HEK293 (cell line): ENCODE measurements around the gene BAIAP2L2.
A peak's percentile ranks its signal among the peaks of the same experiment; 100 is the strongest.

Experiments
- CTCF ChIA-PET: fragments of 350-600 bp; formaldehyde crosslinking; extraction: SDS; loops from one replicate; lab custom pipeline; 2021; ENCODE audit warnings: antibody characterized with exemption; lab: Yijun Ruan, JAX
- POLR2A ChIA-PET: fragments of 300-600 bp; formaldehyde crosslinking; extraction: SDS; loops from one replicate; lab custom pipeline; 2020; ENCODE audit warnings: antibody characterized with exemption, inconsistent platforms; lab: Yijun Ruan, JAX
- H3K27ac ChIP-seq: fragments of 200-500 bp; sonication (Bioruptor generic); 2 replicates; pipeline ENCODE4 v1.5.1; 2014; ENCODE audit warnings: low read depth, low read length, control low read depth, inconsistent platforms; ENCODE audit errors: extremely low read depth
- H3K36me3 ChIP-seq, 2 experiments: fragments of 200-500 bp in 1 of 2; sonication (Bioruptor generic) in 1 of 2; 1 replicate in 1 of 2; 2 replicates in 1 of 2; pipeline ENCODE4 v1.5.1; 2014 to 2017; ENCODE audit warnings: inconsistent platforms in 2 of 2, low read length in 2 of 2; ENCODE audit not compliant: control insufficient read depth in 2 of 2, insufficient read depth in 1 of 2
- H3K4me1 ChIP-seq: fragments of 200-500 bp; sonication (Bioruptor generic); 2 replicates; pipeline ENCODE4 v1.5.1; 2014; ENCODE audit warnings: mild to moderate bottlenecking, low read length, inconsistent platforms; ENCODE audit not compliant: control insufficient read depth, insufficient read depth
- H3K4me3 ChIP-seq: 2 replicates; pipeline ENCODE4 v1.5.1; 2011; ENCODE audit warnings: low read depth, mild to moderate bottlenecking, control low read depth, low read length, moderate library complexity
- H3K9me3 ChIP-seq: fragments of 200-500 bp; sonication (Bioruptor generic); 2 replicates; pipeline ENCODE4 v1.5.1; 2014; ENCODE audit warnings: low read depth, low read length, inconsistent platforms; ENCODE audit not compliant: control insufficient read depth, insufficient read depth
- GLIS1 ChIP-seq: fragments of 450-650 bp; formaldehyde crosslinking; IDR thresholded peaks from 2 replicates; pipeline ENCODE4 v1.5.1; 2016; ENCODE audit warnings: missing biosample characterization, missing genetic modification characterization
- KLF8 ChIP-seq: fragments of 450-650 bp; formaldehyde crosslinking; IDR thresholded peaks from 2 replicates; pipeline ENCODE4 v1.5.1; 2016; ENCODE audit warnings: missing biosample characterization, missing genetic modification characterization
- MZF1 ChIP-seq: fragments of 450-650 bp; formaldehyde crosslinking; IDR thresholded peaks from 2 replicates; pipeline ENCODE4 v1.5.1; 2017; ENCODE audit warnings: missing biosample characterization, missing genetic modification characterization, borderline replicate concordance
- RBAK ChIP-seq: fragments of 450-650 bp; formaldehyde crosslinking; IDR thresholded peaks from 2 replicates; pipeline ENCODE4 v1.5.1; 2016; ENCODE audit warnings: missing biosample characterization, missing genetic modification characterization
- REST ChIP-seq: fragments of 450-650 bp; formaldehyde crosslinking; IDR thresholded peaks from 2 replicates; pipeline ENCODE4 v1.5.1; 2016; ENCODE audit warnings: missing biosample characterization, missing genetic modification characterization
- TCF7L2 ChIP-seq: IDR thresholded peaks from 2 replicates; pipeline ENCODE4 v1.6.1; 2011; ENCODE audit warnings: low read depth, mild to moderate bottlenecking, inconsistent platforms, low read length, moderate library complexity, borderline replicate concordance
- TSHZ1 ChIP-seq: fragments of 450-650 bp; formaldehyde crosslinking; IDR thresholded peaks from 2 replicates; pipeline ENCODE4 v1.5.1; 2016; ENCODE audit warnings: missing biosample characterization, missing genetic modification characterization, borderline replicate concordance
- ZBTB6 ChIP-seq: fragments of 450-650 bp; formaldehyde crosslinking; IDR thresholded peaks from 2 replicates; pipeline ENCODE4 v1.5.1; 2017; ENCODE audit warnings: missing biosample characterization, missing genetic modification characterization
- ZNF146 ChIP-seq: fragments of 450-650 bp; formaldehyde crosslinking; IDR thresholded peaks from 2 replicates; pipeline ENCODE4 v1.5.1; 2016; ENCODE audit warnings: missing biosample characterization, missing genetic modification characterization
- ZNF2 ChIP-seq: fragments of 450-650 bp; formaldehyde crosslinking; IDR thresholded peaks from 2 replicates; pipeline ENCODE4 v1.5.1; 2016; ENCODE audit warnings: missing biosample characterization, missing genetic modification characterization
- ZNF335 ChIP-seq: fragments of 450-650 bp; formaldehyde crosslinking; conservative IDR thresholded peaks from 2 replicates; pipeline ENCODE4 v1.5.1; 2016; ENCODE audit warnings: missing biosample characterization, missing genetic modification characterization
- ZNF354C ChIP-seq: fragments of 450-650 bp; formaldehyde crosslinking; IDR thresholded peaks from 2 replicates; pipeline ENCODE4 v1.5.1; 2016; ENCODE audit warnings: missing biosample characterization, missing genetic modification characterization, low read depth, borderline replicate concordance
- ZNF404 ChIP-seq: fragments of 450-650 bp; formaldehyde crosslinking; IDR thresholded peaks from 2 replicates; pipeline ENCODE4 v1.5.1; 2017; ENCODE audit warnings: missing biosample characterization, missing genetic modification characterization
- ZNF623 ChIP-seq: fragments of 450-650 bp; formaldehyde crosslinking; IDR thresholded peaks from 2 replicates; pipeline ENCODE4 v1.5.1; 2016; ENCODE audit warnings: missing biosample characterization, missing genetic modification characterization
- ZSCAN4 ChIP-seq: fragments of 450-650 bp; formaldehyde crosslinking; IDR thresholded peaks from 2 replicates; pipeline ENCODE4 v1.5.1; 2017; ENCODE audit warnings: missing biosample characterization, missing genetic modification characterization

Gene BAIAP2L2

GRCh38 chr22:38069372-38070249, 40.9 kb downstream of the BAIAP2L2 start (continued):
- TF ChIP-seq ZNF2 (tag by site-specific recombination) (0 out of 2 replicates have a peak, but pooled peaks have one; percentile 29), ZSCAN4 (tag by site-specific recombination) (no peak), ZNF404 (no peak), TSHZ1 (tag by site-specific recombination) (no peak), KLF8 (tag by site-specific recombination) (no peak), TCF7L2 (no peak)

GRCh38 chr22:38068641-38069371, 41.7 kb downstream of the BAIAP2L2 start:
- Histone ChIP-seq H3K36me3 (peaks cover 18 to 92% of the 10 kb centered on the region in 2 experiments), H3K4me1 (no peaks in the 10 kb centered on the region), H3K27ac (no peak overlapping the region), H3K4me3 (no peak overlapping the region), H3K9me3 (no peaks in the 10 kb centered on the region)
- CTCF ChIA-PET = interaction anchor here (0.6 to 2.5 kb wide), 9 partner anchors 9 to 74 kb away, joined by 3 to 11 read pairs (median 4); partner anchors contain the start of gene PICK1
- POLR2A ChIA-PET = no interaction called here
- no peak for TF ChIP-seq ZNF335
- TF ChIP-seq GLIS1 (tag by site-specific recombination) = peak; percentile 22; the same call in 1 of the 2 replicates

- CTCF ChIA-PET = interaction anchor here (0.6 to 2.5 kb wide), 6 partner anchors 11 to 698 kb away, joined by 3 to 11 read pairs (median 4); partner anchors contain the start of gene PICK1
- TF ChIP-seq ZNF623 (tag by site-specific recombination) (no peak), ZNF146 (tag by site-specific recombination) (no peak), ZBTB6 (no peak), ZNF354C (no peak), GLIS1 (tag by site-specific recombination) (no peak), REST (tag by site-specific recombination) (0 out of 2 replicates have a peak, but pooled peaks have one; percentile 22), RBAK (tag by site-specific recombination) (no peak), MZF1 (tag by site-specific recombination) (no peak), ZNF2 (tag by site-specific recombination) (no peak)
- POLR2A ChIA-PET = interaction anchor here (0.7 kb wide), 1 partner anchor 1539 kb away, joined by 3 read pairs; no protein-coding TSS in a partner anchor
- peaks cover 28 to 91% of the 10 kb centered on the region in 2 experiments for H3K36me3 ChIP-seq
- no peaks in the 10 kb centered on the region for H3K4me1 ChIP-seq
- no peak overlapping the region for H3K4me3 ChIP-seq
- H3K27ac ChIP-seq = no peak overlapping the region
- no peaks in the 10 kb centered on the region for H3K9me3 ChIP-seq
Observed at GRCh38 chr22:38067761-38068360, 42.6 kb downstream of the BAIAP2L2 start.
